Amniotic stem cell (primary cell): ENCODE results near the gene SOCS3.

Source experiments
- DNase-seq: peaks from one replicate; lab custom pipeline; 2025; lab: John Stamatoyannopoulos, UW

Gene SOCS3

GRCh38 chr17:78367193-78367592 is 7.3 kb upstream of the SOCS3 start:
- DNase-seq: no peak

- DNase-seq: no peak
Measured at GRCh38 chr17:78366109-78366848, 6.4 kb upstream of the SOCS3 start.

GRCh38 chr17:78365561-78366108 is 5.8 kb upstream of the SOCS3 start:
- no peak for DNase-seq

DNA sequence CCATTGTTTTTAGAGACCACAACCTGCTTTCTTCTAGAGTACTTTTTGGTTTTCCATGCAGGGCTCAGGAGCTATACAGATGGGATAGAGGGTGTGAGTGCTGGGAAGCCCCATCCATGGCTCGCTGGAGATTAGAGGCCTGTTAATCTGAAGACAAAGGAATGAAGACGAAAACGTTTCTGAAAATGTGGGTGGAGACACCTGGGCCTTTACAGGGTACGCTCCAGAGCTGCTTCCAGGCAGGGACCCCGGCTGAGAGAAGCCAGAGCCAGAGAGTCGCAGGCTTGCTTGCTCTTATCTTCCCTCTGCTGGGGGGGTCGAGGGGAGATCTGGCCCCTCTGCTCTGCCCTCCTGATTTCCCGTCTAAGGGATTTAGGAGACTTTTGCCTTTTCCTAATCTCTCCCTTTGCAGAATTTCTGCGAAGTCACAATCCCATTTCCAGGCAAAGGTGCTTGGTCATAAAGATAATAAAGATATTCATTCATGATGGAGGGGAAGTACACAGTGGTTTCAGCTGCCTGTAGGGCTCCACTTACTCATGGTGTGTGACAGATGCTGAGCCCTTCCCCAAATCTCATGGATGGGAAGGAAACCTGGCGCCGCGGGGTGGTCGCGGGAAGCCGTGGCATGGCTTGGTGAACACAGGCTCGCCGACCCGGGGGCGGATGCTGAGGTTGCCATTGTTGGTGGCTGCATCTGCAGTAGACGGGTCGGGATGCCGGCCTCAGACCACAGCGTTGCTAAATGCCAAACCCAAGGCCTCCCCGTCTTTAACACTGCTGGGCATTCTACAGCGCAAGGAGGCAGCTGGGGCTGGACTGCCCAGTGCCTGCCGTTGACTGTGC is 4.8 kb upstream of the SOCS3 start:
- DNase-seq: no peak

DNA sequence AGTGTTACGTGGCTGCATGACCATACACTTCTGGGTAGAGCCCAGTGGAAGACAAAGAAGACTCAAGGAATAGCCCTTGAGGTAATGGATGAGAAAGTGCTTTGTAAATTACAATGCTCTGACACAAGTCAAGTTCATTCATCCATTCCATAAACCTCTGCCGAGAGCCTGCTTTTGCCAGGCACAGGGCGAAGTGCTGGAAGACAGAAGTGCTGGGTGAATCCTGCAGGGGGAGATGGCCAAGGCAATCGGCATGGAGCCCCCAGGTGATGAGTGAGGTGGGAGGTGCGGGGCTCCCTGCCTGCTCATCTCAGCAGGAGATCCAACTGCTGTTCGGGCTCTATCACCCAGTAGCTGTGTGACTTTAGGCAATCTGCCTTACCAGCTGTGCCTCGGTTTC is 2.8 kb upstream of the SOCS3 start:
- no peak for DNase-seq

GRCh38 chr17:78362232-78362631 is 2.4 kb upstream of the SOCS3 start:
- DNase-seq: no peak

DNA sequence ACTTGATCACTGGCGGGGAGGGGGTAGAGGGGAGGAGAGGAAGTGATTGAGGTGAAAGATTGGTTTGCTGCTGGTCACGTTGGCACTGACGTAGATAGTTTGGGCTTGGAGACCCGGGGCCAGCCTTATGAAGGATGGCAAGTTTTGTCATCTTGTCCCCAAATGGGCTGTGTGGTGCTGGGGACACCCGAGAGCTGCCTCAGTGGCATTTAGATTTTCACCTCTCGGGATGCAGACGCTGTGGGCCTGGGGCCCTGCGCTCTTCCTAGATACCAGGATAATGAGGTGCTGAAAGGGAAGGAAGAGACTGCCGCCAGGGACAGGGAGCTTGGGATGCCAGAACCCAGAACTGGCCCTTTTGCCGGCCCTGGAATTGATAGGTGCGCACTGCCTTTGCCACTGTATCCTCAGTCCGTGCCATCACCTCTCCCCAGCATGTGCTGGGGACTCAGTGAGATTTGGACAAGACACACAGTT is 1.4 kb upstream of the SOCS3 start:
- DNase-seq: no peak

- peak; percentile 56 for DNase-seq
Measured at GRCh38 chr17:78360371-78361224, 721 bp upstream of the SOCS3 start.

DNA sequence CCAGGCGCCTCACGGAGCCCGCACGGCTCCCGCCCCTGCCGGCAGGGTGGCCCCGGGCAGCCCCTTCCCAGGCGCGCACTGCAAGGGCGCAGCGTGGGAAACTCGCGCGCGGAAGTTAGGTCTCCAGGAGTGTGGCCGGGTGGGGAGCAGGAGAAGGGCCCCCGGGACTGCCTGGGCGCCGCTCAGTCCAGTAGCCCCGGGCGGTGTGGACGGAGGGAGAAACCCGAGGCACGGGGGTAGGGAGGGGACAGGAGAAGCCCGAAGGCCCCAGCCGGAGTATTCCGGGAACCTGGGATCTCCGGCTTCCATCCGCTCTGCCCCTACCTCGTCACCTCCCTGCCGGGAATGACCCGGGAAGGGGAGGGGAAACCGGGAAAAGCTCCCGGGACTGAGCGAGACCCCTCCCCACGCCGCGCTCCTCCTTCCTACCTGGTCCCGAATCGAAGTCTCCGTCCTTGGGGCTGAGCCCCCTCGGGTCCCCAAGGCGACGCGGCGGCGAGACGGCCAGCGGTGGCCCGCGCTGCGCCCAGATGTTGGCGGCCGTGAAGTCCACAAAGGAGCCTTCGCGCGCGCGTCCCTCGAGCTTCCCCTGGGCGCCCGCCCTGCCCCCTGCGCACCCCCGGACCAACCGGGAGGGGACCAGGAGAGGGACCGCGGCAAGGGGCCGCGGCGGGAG is 418 bp downstream of the SOCS3 start:
- no peak for DNase-seq

DNA sequence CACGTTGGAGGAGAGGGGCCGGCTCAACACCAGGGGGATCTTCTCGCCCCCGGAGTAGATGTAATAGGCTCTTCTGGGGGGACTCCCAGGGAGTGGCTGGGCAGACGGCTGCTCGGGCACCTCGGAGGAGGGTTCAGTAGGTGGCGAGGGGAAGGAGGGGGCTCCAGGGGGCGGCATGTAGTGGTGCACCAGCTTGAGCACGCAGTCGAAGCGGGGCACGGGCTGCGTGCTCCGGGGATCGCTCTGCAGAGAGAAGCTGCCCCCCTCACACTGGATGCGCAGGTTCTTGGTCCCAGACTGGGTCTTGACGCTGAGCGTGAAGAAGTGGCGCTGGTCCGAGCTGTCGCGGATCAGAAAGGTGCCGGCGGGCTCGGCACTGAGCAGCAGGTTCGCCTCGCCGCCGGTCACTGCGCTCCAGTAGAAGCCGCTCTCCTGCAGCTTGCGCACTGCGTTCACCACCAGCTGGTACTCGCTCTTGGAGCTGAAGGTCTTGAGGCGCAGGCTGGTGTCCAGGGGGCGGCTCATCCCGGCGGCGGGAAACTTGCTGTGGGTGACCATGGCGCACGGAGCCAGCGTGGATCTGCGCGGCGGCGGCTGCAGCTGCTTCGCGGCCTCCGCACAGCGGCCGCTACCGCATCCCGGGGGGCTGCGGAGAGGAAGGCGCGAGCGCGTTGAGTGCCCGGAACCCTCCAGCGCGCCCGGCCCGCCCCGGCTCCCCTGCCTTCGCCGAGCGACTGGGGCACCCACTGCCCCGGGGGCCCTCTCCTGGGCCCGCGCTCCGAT is 1.1 kb downstream of the SOCS3 start:
- DNase-seq: no peak

- DNase-seq: no peak
Measured at GRCh38 chr17:78357672-78358537, 2.0 kb downstream of the SOCS3 start.

DNA sequence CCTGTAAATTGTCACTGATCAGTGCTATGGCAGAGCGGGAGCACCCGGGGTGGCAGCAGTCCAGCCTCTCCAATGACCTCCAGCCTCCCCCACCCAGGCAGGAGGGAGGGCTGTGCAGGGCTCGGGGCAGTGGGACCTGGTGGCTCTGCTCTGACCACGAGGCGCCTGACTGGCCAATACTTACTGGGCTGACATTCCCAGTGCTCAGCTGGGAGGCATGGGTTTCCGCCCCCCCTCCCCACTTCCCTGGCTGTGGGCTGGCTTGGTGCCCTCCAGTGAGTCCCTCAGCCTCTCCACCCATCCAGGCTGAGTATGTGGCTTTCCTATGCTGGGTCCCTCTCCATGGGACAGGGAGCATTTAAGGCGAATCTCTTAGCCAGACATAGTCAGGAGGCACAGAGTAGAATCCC is 2.7 kb downstream of the SOCS3 start:
- DNase-seq: peak; percentile 40

DNA sequence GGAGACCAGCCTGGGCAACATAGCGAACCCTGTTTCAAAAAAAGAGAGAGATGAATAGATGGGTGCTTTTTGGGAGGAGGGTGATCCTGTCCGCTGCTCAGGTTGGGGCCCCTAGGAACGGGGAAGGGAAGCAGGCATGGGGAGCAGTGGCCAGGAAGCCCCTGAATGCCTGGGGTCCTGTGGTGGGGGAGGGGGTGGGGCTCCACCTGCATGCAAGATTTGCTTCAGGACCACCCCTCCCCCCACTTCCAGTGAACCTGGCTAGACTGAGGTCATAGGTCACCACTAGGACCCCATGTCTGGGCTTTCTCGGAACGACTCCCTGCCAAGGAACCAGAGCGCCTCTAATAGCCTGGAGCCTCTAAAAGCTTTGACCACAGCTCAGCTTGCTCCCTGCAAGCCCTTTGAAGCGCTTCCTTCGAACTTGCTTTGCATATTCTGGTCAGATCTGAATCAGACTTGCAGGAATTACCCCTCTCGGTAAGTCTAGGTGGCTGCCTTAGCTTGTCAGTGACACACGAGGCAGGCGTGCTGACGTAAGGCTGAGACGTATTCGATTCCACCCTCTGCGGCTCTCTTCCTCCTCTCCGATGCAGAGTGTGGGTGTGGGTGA is 3.7 kb downstream of the SOCS3 start:
- peak; percentile 90 for DNase-seq

DNA sequence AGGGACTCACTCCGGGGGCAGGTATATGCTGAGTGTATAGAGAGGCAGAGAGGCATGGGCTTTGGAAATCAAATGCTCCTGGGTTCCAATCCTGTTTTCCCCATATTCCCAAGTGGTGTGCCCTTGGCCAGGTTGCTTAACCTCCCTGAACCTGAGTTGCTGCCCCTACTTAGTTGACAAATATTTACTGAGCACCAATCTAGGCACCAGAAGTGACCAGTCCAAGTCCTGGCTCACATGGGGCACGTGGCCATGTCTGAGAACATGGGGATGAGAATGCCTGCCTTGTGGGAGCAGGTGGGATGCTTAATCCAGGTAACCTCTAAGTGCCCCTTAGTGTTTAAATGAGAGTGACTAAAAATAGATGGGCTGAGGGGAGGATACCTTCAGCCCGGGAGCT is 4.2 kb downstream of the SOCS3 start:
- DNase-seq: no peak

- DNase-seq: no peak
Measured at GRCh38 chr17:78355045-78355641, 4.7 kb downstream of the SOCS3 start.

DNA sequence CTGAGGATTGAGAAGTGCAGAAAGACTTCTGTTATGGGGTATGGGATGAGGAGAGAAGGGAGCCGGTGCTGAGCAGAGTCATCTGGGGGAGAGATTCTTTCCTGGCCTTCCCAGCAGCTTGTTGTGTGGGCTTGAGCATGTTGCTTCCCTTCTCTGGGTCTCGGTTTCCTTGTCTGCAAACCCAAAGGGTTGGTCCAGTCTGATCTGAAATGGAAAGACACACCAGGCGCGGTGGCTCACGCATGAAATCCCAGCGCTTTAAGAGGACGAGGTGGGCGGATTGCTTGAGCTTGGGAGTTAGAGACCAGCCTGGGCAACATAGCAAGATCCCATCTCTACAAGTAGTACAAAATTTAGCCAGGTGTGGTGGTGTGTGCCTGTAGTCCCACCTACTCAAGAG is 6.0 kb downstream of the SOCS3 start:
- no peak for DNase-seq

- DNase-seq: no peak
Measured at GRCh38 chr17:78351449-78352006, 8.3 kb downstream of the SOCS3 start.

DNA sequence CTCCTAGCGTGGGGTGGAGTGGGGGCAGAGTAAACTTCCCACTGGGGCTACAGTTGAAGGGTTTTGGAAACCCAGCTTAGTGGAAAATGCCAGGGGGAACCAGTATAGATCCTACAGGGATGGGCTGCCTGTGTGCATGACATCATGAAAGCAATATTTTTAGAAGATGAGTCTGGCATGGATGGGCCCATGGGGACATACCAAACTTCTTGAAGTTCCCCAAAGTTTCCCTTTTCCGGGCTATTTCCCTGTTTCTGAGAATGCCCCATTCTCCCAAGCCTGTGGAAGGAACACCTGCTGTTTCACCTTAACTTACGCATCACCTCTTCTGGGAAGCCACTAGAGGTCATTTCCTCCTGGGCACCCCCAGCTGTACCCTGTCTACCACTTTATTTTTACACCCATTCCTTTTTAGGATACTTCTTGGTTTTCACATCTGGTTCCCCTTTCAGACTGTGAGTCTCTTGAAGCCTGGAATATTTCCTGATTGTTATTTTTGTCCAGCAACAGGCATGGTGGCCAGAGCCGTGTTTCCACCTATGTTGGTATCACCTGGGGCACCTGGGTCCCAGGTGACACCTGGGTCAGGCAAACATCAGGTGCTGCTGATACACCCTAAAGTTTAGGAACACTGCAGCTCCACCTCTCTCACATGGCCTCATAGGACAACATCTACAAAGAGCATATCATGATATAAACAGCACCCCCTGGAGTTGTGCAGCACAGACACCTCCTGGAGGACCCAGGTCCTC is 9.8 kb downstream of the SOCS3 start:
- DNase-seq: no peak
